ENCODE results near the gene SRBD1.

- TF ChIP-seq CTCF (IDR thresholded peaks at IDR 0.05 in 8 of 11, conservative IDR thresholded peaks at IDR 0.05 in 3 of 11) (peak in 10 of 11 experiments; percentile 27 to 71 (median 62)), POLR2A (IDR thresholded peaks at IDR 0.05) (no peak), POLR2AphosphoS5 (IDR thresholded peaks at IDR 0.05) (no peak)
Measured at GRCh38 chr2:45494275-45494977, 116.6 kb downstream of the SRBD1 start.

Measured in spleen (tissue), 7 donors.